Skeletal muscle satellite cell (primary cell): Measurements from ENCODE around the gene ADORA1.

ENCODE experiments used
- H3K27me3 ChIP-seq: 2 replicates; pipeline ENCODE4 v1.7.0; 2013; ENCODE audit warnings: low read length; ENCODE audit not compliant: control insufficient read depth, insufficient read depth
- H3K36me3 ChIP-seq: 2 replicates; pipeline ENCODE4 v1.7.0; 2013; ENCODE audit warnings: mild to moderate bottlenecking, control low read depth, low read length; ENCODE audit not compliant: insufficient read depth
- H3K4me1 ChIP-seq: 2 replicates; pipeline ENCODE4 v1.7.0; 2013; ENCODE audit warnings: low read length; ENCODE audit not compliant: control insufficient read depth, insufficient read depth
- H3K4me2 ChIP-seq: 2 replicates; pipeline ENCODE4 v1.7.0; 2013; ENCODE audit warnings: mild to moderate bottlenecking, low read length
- H3K4me3 ChIP-seq: 2 replicates; pipeline ENCODE4 v1.7.0; 2013; ENCODE audit warnings: low read length
- H3K9ac ChIP-seq: 2 replicates; pipeline ENCODE4 v1.7.0; 2013; ENCODE audit warnings: mild to moderate bottlenecking, low read depth, low read length, moderate library complexity
- H3K9me3 ChIP-seq: replicated peaks from 2 replicates; pipeline ENCODE4 v1.7.0; 2013; ENCODE audit warnings: mild to moderate bottlenecking, control low read depth, low read length

Gene ADORA1

GRCh38 chr1:203139976-203140475 is 12.5 kb downstream of the ADORA1 start:
- Histone ChIP-seq H3K4me1 (peaks cover 5% of the 10 kb centered on the region), H3K9me3 (no peaks in the 10 kb centered on the region), H3K4me3 (no peak overlapping the region), H3K36me3 (no peaks in the 10 kb centered on the region), H3K4me2 (no peak overlapping the region), H3K9ac (no peak overlapping the region), H3K27me3 (peaks cover 8% of the 10 kb centered on the region)

- Histone ChIP-seq H3K9me3 (no peaks in the 10 kb centered on the region), H3K4me3 (no peak overlapping the region), H3K36me3 (no peaks in the 10 kb centered on the region), H3K9ac (no peak overlapping the region), H3K27me3 (peaks cover 8% of the 10 kb centered on the region), H3K4me2 (no peak overlapping the region), H3K4me1 (peaks cover 5% of the 10 kb centered on the region)
These were observed 13.4 kb downstream of the ADORA1 start for GRCh38 chr1:203140743-203141520.

DNA sequence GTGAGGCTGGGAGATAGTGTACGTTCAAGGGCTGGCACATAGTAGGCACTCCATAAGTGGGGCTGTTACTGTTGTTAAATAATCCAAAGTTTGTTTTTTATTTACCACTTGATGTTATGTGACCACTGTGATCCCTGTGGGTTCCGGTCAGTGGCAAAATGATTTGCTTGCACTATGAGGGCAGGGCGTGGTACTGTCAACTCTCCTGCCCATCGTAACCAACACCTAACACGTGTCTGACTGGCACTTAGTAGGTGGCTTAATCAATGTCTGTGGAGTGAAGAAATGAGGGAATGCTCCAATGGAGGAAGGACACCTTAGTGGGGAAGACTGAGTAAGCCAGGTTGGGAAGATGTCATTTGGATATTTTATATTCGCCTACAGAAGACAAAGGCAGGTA is 14.6 kb downstream of the ADORA1 start:
- H3K4me3 ChIP-seq: no peak overlapping the region
- H3K9ac ChIP-seq: no peak overlapping the region
- peaks cover 8% of the 10 kb centered on the region for H3K27me3 ChIP-seq
- H3K9me3 ChIP-seq: no peaks in the 10 kb centered on the region
- peaks cover 5% of the 10 kb centered on the region for H3K4me1 ChIP-seq
- no peak overlapping the region for H3K4me2 ChIP-seq
- no peaks in the 10 kb centered on the region for H3K36me3 ChIP-seq

DNA sequence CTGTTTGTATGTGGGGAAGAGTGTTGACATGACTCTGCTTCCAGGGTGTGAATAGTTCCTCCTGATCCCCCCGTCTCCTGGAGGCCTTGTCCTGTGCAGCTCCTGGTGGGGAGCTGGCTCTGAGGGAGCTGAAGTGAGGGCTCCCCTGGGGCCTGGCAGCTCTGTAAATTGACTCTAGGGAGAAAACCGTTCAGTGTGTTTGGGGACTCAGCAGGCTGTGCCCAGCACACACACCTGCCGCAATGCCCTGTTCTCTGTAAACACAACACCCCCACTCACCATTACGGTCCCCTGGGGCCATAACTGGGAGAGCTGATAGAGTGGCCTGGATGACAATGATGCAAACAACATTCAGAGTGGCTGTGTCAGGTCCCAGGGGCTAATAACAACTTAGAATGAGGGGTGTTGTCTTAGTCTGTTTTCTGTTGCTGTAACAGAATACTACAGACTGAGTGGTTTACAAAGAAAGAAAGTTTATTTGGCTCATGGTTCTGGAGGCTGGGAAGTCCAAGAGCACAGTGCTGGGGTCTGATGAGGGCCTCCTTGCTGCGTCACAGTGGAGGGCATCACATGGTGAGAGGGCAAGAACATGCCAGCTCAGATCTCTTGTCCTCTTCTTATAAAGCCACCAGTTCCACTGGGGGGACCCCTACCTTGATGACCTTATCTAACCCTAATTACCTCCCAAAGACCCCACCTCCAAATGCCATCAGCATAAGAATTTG is 15.3 kb downstream of the ADORA1 start:
- Histone ChIP-seq H3K4me3 (no peak overlapping the region), H3K27me3 (peaks cover 8% of the 10 kb centered on the region), H3K4me2 (no peak overlapping the region), H3K9me3 (no peaks in the 10 kb centered on the region), H3K36me3 (no peaks in the 10 kb centered on the region), H3K9ac (no peak overlapping the region), H3K4me1 (peaks cover 5% of the 10 kb centered on the region)

GRCh38 chr1:203143641-203144040 is 16.1 kb downstream of the ADORA1 start:
- Histone ChIP-seq H3K9me3 (no peaks in the 10 kb centered on the region), H3K4me2 (no peak overlapping the region), H3K4me3 (no peak overlapping the region), H3K27me3 (peaks cover 3% of the 10 kb centered on the region), H3K9ac (no peak overlapping the region), H3K4me1 (peaks cover 5% of the 10 kb centered on the region), H3K36me3 (no peaks in the 10 kb centered on the region)

DNA sequence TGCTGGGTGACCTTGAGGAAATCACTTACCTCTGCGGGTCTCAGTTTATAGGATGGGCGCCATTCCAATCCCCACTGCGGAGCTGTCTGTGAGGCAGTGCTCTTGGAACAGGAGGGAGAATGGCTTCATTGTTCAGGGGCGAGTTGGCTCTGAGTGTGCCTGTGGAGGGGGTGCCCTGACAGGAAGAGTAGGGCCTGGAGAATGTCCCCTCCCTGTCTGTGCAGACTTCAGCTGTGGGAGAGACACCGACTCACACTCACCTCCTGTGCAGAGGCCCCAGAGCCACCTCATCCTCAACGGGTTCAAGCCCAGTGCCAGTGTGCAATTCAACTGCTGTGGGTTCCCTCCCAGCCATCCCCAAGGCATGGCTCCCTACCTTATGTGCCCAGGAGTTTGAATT is 17.1 kb downstream of the ADORA1 start:
- Histone ChIP-seq H3K36me3 (no peaks in the 10 kb centered on the region), H3K9me3 (no peaks in the 10 kb centered on the region), H3K4me1 (peaks cover 5% of the 10 kb centered on the region), H3K9ac (no peak overlapping the region), H3K4me2 (no peak overlapping the region), H3K4me3 (no peak overlapping the region), H3K27me3 (peaks cover 1% of the 10 kb centered on the region)

- H3K27me3 ChIP-seq: no peaks in the 10 kb centered on the region
- no peaks in the 10 kb centered on the region for H3K36me3 ChIP-seq
- peaks cover 5% of the 10 kb centered on the region for H3K4me1 ChIP-seq
- no peak overlapping the region for H3K9ac ChIP-seq
- no peak overlapping the region for H3K4me3 ChIP-seq
- H3K4me2 ChIP-seq: no peak overlapping the region
- H3K9me3 ChIP-seq: no peaks in the 10 kb centered on the region
These were observed 18.0 kb downstream of the ADORA1 start for GRCh38 chr1:203145321-203146041.

GRCh38 chr1:203146042-203146369 is 18.5 kb downstream of the ADORA1 start:
- no peak overlapping the region for H3K4me3 ChIP-seq
- no peak overlapping the region for H3K9ac ChIP-seq
- H3K4me2 ChIP-seq: no peak overlapping the region
- H3K4me1 ChIP-seq: peaks cover 5% of the 10 kb centered on the region
- H3K9me3 ChIP-seq: no peaks in the 10 kb centered on the region
- no peaks in the 10 kb centered on the region for H3K36me3 ChIP-seq
- H3K27me3 ChIP-seq: no peaks in the 10 kb centered on the region

DNA sequence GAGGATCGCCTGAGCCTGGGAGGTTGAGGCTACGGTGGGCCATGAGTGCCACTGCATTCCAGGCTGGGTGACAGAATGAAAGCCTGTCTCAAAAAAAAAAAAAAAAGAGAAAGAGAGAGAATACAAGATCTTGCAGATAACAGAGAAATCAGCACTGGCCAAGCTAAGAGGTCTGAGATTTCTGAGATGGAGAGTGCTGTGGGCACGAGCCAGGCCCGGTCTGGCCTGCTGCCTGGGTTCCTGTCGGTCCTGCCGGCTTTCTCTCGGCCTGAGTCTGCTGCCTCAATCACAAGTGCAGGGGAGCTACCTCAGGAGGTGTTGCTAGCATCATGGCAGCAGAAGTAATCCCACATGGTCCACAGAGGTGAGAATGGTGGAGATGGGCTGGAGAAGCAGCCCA is 19.0 kb downstream of the ADORA1 start:
- H3K36me3 ChIP-seq: no peaks in the 10 kb centered on the region
- H3K9me3 ChIP-seq: no peaks in the 10 kb centered on the region
- no peak overlapping the region for H3K4me3 ChIP-seq
- H3K4me1 ChIP-seq: peaks cover 5% of the 10 kb centered on the region
- no peak overlapping the region for H3K4me2 ChIP-seq
- H3K27me3 ChIP-seq: no peaks in the 10 kb centered on the region
- no peak overlapping the region for H3K9ac ChIP-seq

GRCh38 chr1:203147376-203147775 is 19.9 kb downstream of the ADORA1 start:
- Histone ChIP-seq H3K4me3 (no peak overlapping the region), H3K36me3 (no peaks in the 10 kb centered on the region), H3K4me1 (peaks cover 10% of the 10 kb centered on the region), H3K9ac (no peak overlapping the region), H3K9me3 (no peaks in the 10 kb centered on the region), H3K4me2 (no peak overlapping the region), H3K27me3 (no peaks in the 10 kb centered on the region)

DNA sequence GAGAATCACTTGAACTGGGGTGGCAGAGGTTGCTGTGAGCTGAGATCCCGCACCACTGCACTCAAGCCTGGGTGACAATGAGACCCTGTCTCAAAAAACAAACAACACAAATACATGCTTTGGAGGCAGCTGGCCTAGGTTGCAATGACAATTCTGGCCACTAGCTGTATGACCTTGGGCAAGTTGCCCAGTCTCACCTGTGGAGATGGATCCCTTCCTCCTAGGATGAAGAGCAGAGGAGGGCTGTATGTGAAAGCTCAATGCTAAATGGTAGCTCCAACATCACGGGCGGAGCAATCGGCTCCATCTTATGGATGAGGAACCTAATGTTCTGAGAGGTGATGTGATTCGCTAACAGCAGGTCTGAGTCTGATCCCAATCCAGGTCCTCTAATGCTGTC is 20.6 kb downstream of the ADORA1 start:
- Histone ChIP-seq H3K36me3 (no peaks in the 10 kb centered on the region), H3K9me3 (no peaks in the 10 kb centered on the region), H3K4me1 (peaks cover 17% of the 10 kb centered on the region), H3K27me3 (no peaks in the 10 kb centered on the region), H3K4me2 (no peak overlapping the region), H3K4me3 (no peak overlapping the region), H3K9ac (no peak overlapping the region)
